Stimulated activated CD4-positive, alpha-beta T cell treated with anti-CD3 and anti-CD28 coated beads, Interleukin-15, amount 100 ng/mL, for 48 hours (primary cell): ENCODE data around the gene CLK3.
"Not testable (repeated sequence)": the region's sequence is repeated elsewhere in the genome, so short reads cannot be mapped to it uniquely, and the experiment has no call there.

ENCODE experiments used
- DNase-seq, 2 donors: peaks; one replicate each; pipeline ENCODE4 v3.0.0-alpha.2; 2020; ENCODE audit warnings: low read depth in 2 of 2

The CLK3 gene

DNA sequence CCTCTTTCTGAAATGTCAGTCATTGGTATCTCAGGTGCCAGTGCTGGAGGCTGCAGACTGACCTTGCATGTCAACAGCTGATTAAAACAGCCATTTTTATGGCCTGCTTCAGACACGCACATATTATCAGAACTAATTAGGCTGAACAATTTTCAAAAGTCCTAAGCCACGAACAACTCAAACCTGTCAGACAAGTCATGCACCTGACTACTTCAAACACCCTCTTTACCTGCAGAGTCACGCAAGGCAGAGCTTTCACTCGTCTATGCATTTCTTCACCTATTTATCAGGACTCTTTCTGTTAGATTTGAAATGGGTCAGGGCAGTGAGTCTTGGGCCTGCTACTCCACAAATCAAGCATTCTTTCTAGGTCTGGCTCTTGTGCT lies 26.7 kb downstream of the CLK3 start:
- DNase-seq: no peak

DNA sequence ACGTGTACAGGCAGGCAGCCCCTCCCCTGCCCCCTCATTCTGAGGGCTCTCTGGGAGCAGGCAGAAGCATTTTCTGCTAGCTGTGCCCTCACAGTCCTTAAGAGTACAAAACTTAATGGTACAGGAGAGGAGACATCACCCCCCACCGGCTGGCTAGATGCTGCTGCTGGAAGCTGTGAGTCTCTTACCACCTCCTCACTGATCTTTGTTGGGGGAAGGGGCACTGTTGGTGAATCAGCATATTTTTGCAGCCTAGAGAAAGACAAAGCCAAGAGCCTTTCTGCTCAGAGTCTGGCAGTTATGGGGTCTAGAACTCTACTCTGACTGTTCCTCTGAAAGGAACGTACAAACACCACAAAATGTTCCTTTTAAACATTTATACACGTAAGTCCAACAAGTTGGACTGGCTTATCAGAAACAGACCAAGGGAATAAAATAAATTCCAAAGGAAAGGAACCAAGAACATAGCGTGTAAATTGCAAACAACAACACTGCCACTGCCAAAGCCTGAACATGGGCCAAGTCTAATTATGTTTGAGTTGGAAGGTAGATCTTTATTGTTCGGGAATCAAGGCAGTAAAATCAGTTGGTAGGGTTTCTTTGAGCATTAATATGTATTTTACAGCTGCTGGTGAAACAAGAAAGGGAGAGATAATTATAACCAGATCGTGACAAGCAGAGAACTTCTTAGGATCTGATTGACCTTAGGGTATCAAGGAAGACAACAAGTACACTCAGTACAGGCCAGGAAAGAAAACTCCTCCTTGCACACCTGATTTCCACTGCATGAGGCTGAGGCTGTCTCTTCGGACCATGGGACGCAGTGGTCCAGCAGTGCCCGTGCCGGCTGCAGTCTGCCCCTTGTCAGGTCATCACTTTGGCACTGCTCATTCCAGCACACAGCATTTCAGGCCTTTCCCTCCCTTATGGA lies 27.4 kb downstream of the CLK3 start:
- DNase-seq: no peak

DNA sequence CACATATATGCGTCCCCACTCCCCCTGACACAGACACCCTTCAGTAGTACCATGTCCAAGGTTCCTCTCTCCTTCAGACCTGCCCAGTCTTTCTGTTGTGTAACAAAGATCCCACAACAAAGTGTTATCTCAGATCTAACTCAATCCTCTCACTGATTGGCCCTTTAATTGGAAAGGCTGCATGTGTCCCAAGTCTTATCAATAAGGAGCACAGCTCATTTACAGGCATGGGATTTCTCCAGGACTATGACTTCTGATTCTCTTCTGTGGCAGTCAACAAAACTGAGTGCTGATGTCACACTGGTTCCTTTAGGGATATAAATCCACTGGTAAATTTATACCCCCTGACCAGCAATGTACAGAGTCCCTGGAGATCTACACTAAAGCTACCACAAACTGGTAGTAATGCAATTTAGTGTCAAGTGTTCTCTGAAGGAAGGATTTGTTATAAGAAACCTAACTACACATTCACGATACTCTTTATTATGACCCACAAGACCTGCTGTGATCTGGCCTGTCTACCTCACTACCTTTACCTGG lies 28.1 kb downstream of the CLK3 start:
- DNase-seq: no peak

DNA sequence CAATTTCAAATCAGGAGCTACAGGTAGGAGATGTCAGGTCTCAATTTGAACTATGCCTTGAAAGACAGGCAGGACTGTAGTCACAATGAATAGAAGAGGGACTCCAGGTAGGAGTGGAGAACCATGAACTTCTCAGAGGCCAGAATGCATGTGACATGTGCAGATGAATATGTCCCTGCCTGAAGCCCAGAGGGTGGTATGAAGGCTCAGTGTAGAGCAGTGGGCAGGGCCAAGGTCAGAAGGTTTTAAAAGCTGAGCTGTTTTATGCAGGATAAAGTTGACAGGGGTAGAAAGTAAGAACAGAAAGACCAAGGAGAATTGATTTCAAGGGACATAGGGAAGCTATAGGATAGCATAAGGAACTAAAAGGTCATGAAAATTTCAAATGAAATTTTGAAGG lies 30.8 kb downstream of the CLK3 start:
- DNase-seq: no peak

DNA sequence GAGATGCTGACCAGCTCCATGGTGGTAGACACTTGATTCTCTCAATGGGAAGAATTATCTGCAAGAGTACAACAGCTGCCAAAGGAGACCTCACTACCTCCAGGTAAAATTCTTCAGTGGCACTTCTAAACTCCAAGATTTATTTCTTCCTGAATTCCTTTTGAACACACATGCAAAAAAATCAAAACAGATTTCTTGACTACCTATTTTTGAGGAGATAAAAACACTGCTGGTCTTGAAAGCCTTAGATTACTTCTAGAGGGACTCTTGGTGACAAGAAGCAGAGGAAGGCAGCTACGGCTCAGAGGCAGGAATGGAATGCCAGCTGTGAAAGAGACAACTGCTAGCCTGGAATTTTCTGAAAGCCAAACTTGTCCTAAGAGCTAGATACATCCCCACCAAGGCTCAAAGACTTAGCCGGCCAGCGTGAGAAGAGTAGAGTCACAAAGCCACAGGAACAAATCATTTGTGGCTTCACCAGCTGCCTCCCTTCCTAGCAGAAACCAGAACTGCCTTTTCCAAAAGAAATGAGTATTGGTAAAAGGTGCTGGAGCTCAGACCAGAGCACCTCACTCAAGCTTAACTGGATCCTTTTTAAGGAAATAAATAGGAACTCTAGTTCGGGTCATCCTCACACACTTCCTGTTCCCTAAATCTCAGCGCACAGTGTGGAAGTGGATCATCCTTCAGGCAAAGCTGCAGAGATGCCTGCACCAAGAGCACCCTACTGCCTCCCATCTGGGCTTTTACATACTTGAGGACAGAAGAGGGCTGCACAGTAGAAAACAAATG lies 32.6 kb downstream of the CLK3 start:
- no peak for DNase-seq

DNA sequence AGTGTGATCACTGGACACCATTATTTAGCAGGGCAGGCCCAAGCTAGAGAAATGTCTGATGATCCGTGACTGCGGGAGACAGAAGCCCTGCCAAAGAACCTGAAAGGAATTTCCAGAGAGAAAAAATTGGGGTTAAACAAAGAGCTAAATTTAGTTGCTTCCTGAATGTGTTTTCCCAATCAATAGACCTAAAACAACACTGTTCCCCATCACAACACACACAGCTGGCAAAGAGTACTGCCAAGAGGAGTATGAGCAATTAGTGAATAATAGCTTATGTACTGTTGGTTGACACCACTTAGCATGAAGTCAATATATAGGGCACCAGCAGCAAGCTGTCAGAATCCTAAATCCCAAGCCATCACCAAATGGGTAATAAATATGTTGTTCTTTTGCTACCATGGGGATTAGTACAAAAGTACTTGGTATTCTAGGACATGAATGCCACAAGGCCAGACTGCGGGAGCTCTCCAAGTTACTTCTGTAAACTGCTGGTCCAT lies 35.7 kb downstream of the CLK3 start:
- no peak for DNase-seq

DNA sequence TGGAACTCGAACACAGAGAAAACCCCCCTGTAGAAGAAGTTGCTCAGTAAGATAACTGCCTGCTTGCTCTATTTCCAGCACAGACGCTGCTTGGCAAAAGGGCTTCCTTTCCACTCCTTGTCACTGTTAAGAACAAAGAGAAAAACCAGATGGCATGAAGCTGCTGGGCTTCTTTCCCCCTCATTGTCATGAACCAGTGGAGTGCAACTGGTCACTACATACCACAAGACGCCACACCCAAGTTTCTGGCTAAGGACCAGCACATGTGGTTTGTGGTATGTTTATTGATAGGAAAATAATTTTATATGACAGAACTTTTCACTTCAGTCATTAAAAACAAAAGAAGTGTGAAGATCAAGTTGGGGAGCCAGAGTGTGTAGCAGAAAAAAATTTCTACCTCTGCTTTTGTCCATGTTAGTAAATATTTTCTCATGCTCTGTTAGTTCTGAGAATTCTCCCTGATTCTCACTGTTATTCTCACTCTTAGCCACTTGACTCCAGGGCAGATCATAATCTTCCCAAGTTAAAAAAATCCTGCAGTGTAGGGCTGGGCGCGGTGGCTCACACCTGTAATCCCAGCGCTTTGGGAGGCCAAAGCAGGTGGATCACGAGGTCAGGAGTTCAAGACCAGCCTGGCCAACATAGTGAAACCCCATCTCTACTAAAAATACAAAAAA lies 37.9 kb downstream of the CLK3 start:
- DNase-seq: no peak

DNA sequence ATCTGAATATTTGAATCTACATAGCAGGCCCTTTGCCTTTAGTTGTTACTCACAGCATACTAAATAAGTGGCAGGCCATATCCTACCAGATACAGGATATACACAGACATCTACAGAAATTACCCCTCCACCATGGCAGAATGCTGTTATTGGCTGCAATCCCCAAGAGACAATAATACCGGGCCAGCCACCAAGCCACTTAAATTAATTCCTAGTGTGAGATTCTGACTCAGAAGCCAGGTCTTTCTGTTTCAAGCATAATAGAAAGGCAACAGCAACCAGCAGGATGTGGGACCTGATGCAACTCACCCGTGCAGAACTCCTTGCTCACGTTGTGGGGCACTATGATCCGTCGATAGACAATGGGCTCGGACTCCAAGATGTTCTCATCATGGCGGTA lies 39.8 kb downstream of the CLK3 start:
- no peak for DNase-seq

DNA sequence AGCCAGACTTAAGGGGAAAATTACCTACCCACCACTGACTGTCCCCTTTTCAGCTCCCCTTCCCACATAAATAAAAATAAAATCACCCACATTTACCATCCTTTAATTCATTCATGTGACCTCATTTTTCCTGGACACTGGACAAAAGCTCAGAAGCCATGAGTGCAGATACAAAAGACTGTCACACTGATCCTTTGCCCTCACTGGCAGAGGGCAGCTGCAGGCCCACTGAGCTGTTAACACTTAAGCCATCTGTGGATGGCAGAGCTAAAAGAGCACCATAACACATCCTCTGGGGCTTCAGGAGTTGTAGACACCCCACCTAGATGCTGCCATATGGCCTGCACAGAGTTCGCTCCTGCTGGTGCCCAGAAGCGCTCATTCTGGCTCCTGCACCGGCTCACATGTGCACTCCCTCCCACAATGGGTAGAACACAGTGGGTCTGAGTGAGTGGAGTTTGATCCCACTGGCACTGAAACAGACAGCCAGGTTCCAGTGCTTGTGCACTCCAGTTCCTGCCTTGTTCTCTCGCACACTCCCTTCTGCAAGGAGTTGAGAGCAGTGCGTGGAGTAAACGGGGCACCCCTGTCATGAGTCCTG lies 41.4 kb downstream of the CLK3 start:
- DNase-seq: no peak

DNA sequence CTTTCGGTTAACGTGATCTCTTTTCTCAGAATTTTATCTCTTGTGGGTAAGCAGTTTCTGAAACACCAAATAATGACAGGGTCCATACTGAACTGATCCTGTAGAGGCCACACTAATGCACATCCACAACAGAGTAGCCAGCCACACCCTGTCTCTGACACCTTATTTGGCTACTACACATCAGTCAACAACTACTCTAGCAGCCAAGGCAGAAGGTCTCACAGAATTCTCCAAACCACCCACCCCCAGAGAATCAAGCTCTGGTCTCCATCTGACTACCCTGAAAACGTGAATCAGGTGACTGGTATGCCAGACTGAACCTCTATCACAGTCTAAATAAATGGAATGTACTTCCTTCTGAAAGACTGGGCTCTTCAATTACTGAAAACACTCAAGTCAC lies 42.2 kb downstream of the CLK3 start:
- DNase-seq: no peak

DNA sequence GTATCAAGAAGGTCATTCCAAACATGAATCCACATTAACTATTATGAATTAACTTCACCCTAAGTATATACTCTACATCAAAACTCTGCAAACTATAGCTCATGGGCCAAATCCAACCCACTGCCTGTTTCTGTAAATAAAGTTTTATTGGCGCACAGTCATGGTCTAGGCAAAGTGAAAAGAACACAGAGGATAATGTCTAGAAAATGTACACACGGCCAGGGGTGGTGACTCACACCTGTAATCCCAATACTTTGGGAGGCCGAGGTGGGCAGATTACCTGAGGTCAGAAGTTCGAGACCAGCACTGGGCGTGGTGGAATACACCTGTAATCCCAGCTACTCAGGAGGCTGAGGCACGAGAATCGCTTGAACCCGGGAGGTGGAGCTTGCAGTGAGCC lies 45.6 kb downstream of the CLK3 start:
- DNase-seq: not testable (repeated sequence)

DNA sequence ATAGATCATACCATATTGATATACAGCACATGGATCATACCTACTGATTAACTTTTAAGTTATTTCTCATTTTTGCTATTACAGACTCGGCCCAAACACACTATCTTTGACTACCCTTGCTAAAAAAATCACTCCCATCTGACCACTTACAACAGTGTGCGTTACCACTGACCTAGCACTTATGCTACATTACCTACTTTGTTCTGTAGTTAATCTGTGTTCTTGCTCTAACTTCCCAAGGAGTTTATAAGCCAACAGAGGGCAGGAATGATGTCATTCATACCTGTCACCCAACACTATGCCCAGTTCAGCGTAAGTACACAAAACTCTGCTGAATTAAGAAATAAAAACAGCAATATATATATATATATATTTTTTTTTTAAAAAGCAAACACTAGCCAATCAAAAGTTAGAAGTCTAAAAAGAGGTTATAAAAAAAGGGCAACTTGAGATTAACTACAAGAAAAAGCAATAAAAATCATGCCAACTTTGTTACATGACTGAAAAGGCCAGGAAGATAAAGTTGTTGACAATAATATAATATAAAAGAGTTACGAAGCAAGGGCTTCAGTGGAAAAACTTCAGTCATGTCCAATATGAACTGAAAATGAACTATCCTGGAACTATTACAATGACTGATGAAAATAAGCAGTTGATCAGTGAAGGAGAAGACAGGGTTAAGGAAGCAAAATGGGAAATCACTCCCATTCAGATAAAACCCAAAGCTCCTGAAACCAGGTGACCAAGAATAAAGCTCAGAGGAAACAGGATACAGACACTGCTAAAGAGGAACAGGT lies 46.6 kb downstream of the CLK3 start:
- no peak for DNase-seq

DNA sequence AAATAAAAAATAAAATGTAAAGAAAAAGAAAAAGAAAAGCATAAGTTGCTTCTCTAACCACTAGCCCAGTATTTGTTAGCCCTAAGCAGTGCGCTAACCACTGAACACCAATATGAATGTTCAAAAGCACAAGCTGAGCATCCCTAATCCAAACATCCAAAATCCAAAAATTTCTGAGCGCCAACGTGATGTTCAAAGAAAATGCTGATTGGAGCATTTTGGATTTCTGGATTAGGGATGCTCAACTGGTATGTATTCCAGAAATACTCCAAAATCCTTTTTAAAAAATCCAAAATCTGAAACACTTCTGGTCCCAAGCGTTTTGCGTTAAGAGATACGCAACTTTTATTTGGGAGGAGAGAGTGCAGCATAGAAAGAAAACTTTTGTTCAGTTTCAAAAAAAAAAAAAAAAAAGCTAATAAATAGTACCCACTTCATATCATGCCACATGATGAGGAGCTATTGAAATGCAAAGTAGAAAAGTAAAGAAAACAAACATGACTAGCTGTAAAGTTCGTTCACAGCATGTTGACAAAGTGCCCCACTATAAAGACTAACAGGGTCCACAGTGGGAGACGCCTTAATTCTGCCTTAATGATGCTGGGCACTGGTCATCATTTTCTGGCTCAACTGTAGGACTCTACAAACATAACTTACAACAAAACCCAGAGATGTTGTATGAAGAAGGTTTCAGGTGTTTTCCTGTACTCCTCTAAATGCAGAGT lies 47.8 kb downstream of the CLK3 start:
- DNase-seq: no peak

DNA sequence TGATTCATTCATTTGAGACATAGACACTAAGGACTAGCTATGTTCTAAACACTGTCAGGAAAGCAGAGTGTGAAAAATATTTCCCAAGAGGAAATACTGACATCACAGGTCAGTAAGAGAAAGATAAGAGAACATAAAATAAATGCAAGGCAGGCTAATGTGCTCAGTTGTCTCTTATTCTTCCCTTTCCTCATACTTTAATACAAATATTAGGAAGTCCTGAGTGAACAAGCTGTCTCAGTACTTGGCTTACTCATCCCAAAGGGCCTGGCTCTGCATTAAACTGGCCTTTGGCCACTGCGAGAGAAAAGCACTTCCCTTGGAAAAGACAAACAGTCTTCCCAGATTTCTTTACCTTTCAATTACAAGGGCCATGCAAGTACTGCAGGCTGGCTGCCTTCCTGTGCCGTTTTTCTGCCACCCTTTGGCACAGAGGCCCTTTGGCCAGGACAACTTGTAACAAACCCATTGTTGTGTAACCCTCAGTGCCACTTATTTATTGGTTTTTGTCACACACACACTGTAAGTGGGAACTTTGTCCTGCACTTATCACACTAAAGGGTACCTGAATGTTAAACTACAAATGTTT lies 48.5 kb downstream of the CLK3 start:
- no peak for DNase-seq

DNA sequence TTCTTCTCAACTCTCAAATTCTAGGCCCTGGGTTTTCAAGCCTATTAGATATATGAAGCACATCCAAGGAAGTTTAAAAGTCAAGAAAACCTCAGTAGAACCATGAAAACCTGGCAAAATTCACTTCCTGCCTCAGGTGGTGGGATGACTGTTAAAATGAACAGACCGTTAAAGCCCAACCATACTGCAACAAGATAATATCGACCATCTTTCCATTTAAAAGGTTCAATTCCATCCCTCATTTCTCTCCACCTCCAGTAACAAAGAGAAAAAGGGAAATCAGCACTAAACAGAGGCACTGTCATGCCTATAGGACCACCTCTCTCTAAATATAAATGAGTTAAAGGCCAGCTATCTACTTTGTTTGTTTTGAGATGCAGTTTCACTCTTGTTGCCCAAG lies 49.0 kb downstream of the CLK3 start:
- DNase-seq: no peak

DNA sequence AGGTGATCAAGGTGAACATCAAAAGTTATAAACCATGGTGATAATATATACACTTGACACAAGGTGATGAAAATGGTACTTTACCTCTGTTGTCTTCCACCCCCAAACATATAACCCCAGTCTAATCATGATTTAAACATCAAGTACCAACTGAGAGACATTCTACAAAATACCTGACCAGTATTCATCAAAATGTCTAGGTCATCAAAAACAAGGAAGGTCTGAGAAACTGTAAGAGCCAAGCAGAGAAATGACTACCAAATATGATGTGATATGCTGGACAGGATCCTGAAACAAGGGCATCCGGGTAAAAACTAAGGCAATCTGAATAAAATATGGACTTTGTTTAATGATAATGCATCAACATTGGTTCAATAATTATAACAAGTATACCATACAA lies 52.3 kb downstream of the CLK3 start:
- no peak for DNase-seq

DNA sequence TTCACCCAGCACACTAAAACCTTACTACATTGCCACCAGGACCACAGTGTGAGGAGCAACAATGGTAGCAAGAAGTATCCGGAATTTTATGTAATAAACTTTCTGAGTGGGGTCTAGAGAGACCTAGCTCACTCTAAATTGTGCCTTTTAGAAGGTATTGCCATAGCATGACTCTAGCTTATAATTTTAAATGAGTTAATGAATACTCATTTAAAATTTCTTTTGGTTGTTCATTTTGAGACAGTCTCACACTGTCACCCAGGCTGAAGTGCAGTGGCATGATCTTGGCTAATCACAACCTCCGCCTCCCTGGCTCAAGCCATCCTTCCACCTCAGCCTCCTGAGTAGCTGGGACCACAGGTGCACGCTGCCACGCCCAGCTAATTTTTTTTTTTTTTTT lies 54.0 kb downstream of the CLK3 start:
- DNase-seq: no peak

DNA sequence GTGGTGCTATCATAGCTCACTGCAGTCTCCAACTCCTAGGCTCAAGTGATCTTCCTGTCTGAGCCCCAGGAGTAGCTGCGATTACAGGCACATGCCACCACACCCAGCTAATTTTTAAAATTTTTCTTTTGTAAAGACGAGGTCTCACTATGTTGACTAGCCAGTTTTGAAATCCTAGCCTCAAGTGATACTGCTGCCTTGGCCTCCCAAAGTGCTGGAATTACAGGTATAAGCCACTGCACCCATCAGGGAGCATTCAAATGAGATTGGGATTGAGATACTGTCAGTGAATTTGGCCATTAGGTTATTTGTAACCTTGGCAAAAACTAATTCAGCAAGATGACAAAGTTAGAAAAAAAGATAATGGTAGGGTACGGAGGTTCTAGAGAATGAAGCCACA lies 58.5 kb downstream of the CLK3 start:
- no peak for DNase-seq

DNA sequence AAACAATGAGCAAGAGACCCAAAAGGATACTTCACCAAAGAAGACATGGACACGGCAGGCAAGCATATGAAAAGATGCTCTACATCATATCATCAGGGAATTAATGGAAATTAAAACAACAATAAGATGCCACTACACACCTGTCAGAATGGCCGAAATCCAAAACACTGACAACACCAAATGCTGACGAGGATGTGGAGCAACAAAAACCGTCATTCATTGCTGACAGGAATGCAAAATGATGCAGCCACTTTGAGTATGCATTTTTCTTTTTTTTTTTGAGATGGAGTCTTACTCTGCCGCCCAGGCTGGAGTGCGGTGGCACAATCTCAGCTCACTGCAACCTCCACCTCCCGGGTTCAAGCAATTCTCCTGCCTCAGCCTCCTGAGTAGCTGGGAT lies 61.2 kb downstream of the CLK3 start:
- DNase-seq: no peak
